ENCODE measurements around the gene JUNB.

DNA sequence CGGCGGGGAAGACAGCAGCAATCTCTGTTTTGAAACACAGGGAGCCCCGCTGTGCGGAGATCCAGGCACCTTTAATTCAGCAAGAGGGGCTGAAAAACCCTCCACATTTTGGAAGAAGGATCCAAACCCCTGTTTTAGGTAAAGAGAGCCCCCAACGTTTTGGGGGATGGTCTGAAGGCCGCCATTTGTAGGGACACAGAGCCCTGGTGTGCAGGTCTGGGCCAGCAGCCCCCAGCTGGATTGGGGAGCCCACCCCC lies 12.5 kb upstream of the JUNB start:
- TF ChIP-seq ZFP3 (CRISPR knock-in tag; IDR thresholded peaks at IDR 0.05) = no peak
- no peak for TF ChIP-seq BACH2 (CRISPR knock-in tag; IDR thresholded peaks at IDR 0.05; ENCODE audit: borderline replicate concordance)
- TF ChIP-seq, protein P1, sequence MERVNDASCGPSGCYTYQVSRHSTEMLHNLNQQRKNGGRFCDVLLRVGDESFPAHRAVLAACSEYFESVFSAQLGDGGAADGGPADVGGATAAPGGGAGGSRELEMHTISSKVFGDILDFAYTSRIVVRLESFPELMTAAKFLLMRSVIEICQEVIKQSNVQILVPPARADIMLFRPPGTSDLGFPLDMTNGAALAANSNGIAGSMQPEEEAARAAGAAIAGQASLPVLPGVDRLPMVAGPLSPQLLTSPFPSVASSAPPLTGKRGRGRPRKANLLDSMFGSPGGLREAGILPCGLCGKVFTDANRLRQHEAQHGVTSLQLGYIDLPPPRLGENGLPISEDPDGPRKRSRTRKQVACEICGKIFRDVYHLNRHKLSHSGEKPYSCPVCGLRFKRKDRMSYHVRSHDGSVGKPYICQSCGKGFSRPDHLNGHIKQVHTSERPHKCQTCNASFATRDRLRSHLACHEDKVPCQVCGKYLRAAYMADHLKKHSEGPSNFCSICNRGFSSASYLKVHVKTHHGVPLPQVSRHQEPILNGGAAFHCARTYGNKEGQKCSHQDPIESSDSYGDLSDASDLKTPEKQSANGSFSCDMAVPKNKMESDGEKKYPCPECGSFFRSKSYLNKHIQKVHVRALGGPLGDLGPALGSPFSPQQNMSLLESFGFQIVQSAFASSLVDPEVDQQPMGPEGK (CRISPR knock-in tag; IDR thresholded peaks at IDR 0.05; ENCODE audit: borderline replicate concordance) = no peak
- no peak for TF ChIP-seq GLIS3 (CRISPR knock-in tag; IDR thresholded peaks at IDR 0.05)
- no peak for TF ChIP-seq ZFP30 (CRISPR knock-in tag; IDR thresholded peaks at IDR 0.05)
- no peak for TF ChIP-seq ARNTL (CRISPR knock-in tag; IDR thresholded peaks at IDR 0.05; ENCODE audit: borderline replicate concordance, low read depth)
- no peak for TF ChIP-seq ZNF565 (CRISPR knock-in tag; conservative IDR thresholded peaks at IDR 0.05; ENCODE audit: low read depth)
- TF ChIP-seq ZNF70 (CRISPR knock-in tag; IDR thresholded peaks at IDR 0.05) = no peak
- no peak for TF ChIP-seq ISL1 (CRISPR knock-in tag; IDR thresholded peaks at IDR 0.05)
- TF ChIP-seq CREB5 (CRISPR knock-in tag; IDR thresholded peaks at IDR 0.05; ENCODE audit: low read depth) = no peak
- no peak for TF ChIP-seq TOX (CRISPR knock-in tag; IDR thresholded peaks at IDR 0.05; ENCODE audit: borderline replicate concordance)
- TF ChIP-seq SNAI2 (CRISPR knock-in tag; IDR thresholded peaks at IDR 0.05) = no peak
- no peak for TF ChIP-seq CSRNP3 (CRISPR knock-in tag; IDR thresholded peaks at IDR 0.05)
